ENCODE measurements around the gene RAB17.

DNA sequence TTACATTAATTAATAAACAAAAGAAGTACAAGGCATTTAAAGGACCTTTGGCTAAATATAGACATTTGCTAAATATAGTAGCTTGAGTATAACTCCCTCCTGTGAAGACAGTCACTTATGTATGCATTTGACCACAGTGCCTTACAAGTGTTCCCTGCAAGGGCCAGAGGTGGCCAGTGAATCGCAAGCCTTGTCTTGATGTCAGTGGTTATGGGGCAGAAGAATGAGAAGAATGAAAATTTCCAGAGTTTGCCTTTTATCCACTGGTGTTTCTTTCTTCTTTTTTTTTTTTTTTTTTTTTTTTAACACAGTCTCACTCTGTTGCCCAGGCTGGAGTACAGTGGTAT is 38.6 kb upstream of the RAB17 start:
- TF ChIP-seq, protein P1, sequence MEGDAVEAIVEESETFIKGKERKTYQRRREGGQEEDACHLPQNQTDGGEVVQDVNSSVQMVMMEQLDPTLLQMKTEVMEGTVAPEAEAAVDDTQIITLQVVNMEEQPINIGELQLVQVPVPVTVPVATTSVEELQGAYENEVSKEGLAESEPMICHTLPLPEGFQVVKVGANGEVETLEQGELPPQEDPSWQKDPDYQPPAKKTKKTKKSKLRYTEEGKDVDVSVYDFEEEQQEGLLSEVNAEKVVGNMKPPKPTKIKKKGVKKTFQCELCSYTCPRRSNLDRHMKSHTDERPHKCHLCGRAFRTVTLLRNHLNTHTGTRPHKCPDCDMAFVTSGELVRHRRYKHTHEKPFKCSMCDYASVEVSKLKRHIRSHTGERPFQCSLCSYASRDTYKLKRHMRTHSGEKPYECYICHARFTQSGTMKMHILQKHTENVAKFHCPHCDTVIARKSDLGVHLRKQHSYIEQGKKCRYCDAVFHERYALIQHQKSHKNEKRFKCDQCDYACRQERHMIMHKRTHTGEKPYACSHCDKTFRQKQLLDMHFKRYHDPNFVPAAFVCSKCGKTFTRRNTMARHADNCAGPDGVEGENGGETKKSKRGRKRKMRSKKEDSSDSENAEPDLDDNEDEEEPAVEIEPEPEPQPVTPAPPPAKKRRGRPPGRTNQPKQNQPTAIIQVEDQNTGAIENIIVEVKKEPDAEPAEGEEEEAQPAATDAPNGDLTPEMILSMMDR (IDR thresholded peaks at IDR 0.05; ENCODE audit: low read length): no peak
- no peak for TF ChIP-seq EZH2 (optimal IDR thresholded peaks at IDR 0.05; ENCODE audit: low read depth, low read length)
